GM19463 (cell line): ENCODE data around the gene MICB.
"Not testable (repeated sequence)": the region's sequence is repeated elsewhere in the genome, so short reads cannot be mapped to it uniquely, and the experiment has no call there.

Experiments used
- ATAC-seq: cut with Tn5 transposase; IDR thresholded peaks from one replicate; pipeline ENCODE4 v1.9.1; 2021; ENCODE audit warnings: mild to moderate bottlenecking, moderate library complexity; ENCODE audit not compliant: unreplicated experiment

The MICB gene

DNA sequence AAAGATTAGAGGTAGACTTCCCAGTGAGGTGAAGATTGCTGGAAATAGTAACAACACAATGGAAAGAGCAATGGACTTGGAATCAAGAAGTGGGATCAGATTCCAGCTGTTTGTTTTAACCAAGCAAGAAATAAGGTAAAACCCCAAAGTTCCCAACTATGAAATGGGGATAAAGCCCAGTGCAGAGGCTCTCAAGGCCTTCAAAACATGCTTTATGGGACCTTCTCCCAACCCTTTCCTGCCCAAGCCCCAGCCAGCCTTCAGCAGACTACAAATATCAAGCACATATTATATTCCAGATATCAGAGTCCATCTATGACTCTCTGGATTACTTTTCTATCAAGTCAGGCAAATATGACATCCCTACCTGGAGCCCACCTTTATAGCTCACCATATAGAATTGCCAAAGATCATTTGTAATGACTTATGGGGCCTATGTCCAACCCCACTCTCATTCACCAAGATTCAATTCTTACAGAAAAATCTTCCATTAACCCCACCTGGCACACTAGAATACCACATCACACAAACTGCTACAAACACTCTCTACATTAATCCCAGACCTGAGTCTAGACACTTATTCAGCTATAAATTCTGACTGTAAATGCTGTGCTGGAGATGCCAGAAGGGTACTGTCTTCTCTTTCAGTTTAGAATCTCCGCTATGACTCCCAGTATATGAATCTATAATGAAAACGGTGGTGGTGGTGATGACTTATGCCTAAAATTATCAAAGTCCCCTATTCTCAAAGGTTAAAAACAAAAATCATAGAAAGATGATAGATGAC is 37.8 kb downstream of the MICB start:
- ATAC-seq, result no peak

DNA sequence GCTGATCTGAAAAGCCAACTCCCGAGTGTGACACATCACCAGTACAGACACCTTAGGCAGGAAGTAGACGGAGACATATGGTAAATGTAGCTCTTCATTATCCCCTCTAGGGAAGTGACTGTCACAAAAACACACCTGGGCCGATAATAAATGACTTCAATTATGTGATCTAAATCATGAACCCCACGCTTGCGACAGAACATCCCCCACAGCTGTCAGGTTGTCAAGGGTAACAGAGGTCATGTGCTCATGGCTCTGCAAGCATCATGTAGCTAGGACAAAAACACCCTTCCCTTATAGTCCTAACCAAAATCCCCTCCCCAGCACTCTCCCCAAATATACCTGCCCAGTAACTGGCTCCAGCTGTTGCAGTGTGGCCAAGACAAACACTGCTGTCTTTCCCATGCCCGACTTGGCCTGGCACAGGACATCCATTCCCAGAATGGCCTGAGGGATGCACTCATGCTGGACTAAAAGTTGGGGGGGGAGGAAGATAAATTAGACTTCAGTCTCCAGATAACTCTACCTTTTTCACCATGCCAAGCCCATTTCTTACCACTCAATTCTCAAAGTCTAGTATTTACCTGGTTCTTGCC is 41.0 kb downstream of the MICB start:
- no peak for ATAC-seq

DNA sequence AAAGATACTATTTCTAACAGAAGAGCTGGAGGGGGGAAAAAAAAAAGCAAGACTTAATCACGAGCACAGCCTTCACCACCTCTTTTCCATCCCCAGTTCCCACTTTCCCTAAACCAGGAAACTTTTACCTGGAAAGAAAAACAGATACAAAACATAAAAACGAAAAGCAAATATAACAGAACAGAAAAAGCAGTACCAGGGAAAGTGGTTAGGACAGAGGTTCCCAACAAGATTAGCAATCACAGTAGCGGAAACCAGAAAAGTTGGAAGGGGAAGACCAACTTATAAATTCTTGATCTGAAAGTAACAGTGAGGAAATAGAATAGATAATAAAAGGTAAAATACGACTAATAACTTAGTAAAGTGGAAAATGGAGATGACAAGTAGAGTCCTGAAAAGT is 42.7 kb downstream of the MICB start:
- ATAC-seq, result no peak

DNA sequence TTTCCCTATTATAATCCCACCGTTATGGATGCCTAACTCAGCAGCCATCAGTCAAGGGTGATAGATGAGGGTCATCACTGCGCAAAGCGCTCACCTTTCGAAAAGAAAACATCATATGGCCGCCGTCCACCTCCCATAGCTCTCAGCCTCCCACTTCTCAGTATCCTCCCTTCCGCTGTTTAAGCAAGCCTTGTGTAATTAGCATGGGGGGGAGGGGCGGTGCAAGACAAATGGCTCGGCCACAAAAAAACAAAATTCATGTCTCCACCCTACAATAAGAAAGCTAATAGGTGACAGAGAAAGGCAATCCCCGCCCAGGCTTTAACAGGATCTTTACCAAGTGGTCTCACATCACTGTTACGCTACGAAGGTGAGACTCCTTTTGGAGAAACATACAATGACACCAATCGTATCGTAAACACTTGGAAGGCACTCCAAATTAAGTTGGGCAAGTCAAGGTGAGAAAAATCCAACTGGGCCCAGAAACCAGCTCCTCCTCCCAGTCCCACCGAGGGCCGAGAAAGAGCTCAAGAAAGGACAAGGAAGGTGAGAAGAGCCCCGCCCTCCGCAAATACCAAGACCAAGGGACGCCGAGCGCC is 43.2 kb downstream of the MICB start:
- no peak for ATAC-seq

DNA sequence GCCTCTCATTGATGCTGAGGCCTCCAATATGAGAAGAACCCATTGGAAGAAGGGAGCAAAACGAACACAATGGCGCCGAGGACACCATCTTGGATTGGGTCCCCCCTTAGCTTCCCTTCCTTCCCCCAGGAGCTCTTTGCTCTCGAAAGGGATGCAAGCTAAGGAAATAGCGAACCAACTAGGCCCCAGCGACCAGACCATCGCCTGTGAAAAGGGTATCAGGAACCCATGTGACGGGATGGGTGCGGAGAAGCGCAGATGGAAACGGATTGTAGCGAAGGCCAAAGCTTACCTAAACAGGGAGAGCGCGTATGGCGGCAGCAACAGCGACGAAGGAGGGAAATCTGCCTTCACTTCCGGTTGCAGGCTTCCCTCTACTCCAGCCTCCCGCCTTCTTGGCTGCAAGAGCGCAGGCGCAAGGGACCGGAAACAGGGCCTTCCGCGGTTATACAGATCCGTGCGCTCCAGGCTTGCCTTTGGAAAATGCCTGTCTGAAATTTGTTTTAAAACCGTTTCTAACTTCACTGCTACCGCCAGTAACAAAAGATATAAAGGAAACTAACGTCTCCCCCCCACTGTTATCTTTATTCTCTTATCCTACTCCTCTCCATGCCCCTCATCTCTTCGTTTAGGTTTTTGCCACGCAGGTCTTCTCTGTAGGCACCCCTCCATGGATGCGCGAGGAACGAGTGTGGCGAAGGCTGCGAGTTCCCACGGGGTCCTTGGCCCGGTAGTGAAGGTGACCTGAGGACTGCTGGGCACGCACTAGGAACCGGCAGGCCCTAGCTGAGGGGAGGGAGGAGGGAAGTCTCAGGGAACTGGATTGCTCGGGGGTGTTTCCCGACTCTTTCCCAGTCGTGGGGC is 43.9 kb downstream of the MICB start, which contains the start of gene DDX39B:
Gene DDX39B, minus strand, starts transcription at position 346 of the 864 bp plus-strand sequence. CDS start 1,471 bp downstream, outside the sequence.
- ATAC-seq, result peak; percentile 68

DNA sequence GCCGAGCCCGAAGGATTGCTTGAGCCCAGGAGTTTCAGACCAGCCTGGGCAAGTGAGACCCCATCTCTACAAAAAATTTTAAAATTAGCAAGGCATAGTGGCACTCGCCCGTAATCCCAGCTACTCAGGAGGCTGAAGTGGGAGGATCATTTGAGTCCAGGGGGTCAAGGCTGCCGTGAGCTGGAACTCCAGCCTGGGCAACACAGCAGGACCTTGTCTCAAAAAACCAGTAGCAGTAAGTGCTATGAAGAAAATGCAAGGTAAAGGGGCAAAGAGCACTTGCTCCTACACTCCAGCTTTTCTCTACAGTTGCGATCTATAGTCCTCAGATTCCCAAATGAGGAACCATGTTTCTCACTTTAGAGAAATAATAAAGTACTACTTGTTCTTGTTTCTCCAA is 45.7 kb downstream of the MICB start:
- ATAC-seq, result no peak

DNA sequence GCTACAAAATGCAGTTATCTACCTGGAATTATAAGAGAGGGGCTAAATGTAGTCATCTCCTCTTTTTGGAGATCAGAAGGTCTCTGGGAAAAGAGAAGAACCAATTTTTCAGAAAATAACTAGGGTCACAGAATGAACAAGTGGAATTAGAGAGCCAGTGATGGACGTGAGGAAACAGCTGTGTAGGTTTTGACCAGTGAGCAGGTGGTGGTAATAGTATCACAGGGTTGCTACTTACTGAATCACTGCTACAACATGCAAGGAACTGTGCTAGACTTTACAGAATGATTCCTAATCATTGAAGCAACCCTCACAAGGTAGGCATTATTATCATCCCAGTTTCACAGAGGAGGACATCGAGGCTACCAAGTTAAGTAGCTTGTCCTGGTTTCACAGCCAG is 46.7 kb downstream of the MICB start:
- ATAC-seq, result no peak

DNA sequence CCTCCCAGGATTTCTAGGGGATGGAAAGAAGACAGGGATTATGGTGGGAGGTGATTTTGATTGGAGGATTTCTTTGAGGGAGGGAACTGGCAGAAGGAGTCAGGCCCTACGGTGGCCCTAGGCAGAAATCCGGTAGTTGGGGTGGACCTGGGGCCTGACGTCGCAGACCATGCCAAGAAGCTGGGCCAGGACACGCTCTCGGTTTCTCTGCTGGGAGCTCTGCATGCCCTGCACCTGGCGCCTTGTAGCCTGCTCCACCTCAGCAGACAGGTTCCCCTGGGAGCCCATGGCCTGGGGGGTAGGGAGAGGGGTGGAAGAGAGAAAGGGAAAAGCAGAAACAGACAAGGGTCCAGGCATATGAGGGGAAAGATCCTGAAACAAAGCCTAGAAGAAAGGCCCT is 47.3 kb downstream of the MICB start:
- no peak for ATAC-seq

DNA sequence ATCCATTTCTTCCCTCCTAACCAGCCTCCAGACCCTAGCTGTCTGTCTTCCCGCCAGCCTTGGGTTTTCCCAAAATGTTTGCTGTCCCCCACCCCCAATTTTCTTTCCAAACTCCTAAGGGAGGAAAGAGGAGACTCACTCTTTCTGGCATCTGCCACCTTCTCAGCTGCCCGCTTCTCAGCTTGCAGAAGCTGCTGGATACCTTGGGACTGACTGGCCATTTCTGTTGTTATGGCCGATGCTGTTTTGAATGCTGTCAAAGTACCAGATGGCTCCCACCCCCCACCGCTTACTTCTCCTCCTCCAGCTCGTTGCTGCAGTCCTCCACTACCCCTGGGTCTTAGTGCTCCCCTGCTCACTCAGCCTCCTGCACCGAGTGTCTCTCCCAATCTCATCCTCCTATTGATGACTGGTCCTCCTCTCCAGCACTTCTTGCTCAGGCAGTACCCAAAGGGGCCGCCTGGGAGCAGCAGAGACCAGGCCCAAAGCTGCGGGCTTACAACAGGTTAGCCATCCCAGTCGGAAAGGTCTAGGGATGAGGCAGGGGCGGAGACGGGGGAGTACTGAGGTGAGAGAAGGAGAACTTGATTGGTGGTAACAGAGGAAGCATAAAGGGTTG is 48.5 kb downstream of the MICB start, which contains the start of gene ATP6V1G2:
Gene ATP6V1G2, minus strand, starts transcription at position 270 of the 619 bp plus-strand sequence. Its CDS starts 49 bp downstream, at position 221.
- ATAC-seq, result no peak

DNA sequence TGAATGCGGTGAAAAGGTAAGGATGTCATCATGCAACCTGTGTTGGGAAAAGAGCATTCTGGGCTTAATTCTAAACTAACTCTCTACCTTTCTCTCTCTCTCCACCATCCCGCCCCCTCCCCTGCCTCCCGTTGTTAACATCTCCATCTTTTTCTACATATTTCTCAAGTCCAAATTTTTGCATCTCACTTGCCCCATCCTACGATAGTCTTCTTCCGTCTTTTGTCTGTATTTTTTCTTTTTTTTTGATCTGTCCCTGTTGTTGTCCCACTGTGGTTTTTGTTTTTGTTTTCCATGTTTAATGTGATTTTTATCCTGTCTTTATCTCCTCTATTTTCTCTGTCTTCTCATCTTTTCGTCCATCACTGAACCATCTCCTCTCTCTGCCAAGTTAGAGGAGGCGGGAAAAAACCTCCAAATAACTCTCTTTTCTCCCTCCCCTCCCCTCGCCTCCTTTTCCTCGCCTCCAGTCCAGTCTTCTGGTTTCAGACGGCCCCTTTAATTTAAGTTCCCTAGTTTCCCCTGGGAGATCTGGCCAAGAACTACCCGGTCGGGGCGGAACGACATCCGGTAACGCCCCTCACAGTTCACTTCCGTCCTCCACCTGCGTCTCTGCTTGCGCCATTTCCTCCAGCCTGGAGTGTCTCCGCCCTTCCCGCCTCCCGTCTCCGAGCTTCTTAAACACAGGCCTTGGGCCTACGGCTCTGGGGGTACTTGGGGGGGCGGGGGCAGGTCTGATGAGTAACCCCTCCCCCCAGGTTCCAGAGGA is 49.2 kb downstream of the MICB start, which contains the start of gene NFKBIL1:
Gene NFKBIL1, plus strand, starts transcription at position 651 of the 769 bp plus-strand sequence. Its CDS starts 87 bp downstream, at position 738.
- peak; percentile 79 for ATAC-seq

DNA sequence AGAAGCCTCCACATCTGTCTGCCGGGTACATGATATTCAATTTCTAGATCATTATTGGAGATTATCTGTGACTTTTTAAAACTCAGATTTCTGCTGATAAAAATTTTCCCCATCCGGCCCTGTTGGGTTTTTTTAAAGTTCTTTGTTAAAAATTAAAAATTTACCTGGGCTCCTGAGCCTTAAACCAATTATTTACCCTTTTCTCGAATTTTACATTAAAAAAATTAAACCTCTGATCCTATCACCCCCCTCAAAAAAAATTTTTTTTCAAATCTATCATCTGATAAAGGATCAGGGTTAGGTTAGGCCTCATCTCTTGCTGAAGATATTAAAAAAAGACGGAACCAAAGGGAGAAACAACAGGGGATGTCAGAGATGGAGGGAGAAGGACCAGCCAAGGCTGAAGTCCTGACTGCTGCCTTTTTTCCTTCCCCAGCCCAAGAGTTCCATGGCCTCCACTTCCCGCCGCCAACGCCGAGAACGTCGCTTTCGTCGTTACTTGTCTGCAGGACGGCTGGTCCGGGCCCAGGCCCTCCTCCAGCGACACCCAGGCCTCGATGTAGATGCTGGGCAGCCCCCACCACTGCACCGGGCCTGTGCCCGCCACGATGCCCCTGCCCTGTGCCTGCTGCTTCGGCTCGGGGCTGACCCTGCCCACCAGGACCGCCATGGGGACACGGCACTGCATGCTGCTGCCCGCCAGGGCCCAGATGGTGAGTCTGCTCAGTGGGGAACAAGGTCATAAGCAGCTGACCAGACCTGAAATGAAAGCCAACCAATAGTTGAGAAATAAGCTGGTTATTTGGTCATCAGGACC is 50.0 kb downstream of the MICB start:
- no peak for ATAC-seq

DNA sequence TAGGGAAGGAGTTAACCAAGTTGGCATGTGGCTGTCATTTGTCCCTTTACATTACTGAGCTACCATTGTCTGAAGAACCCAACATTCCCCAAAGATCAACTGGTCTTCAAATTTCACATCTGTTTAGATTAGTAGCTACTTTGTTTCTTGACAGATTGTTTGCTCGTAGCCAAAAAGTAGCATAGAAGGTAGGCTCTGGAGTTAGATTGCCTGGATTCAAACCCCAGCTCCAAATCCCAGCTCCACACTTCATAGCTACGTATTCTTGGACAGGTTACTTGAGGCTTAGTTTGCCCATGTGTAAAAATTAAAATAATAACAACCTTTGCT is 50.6 kb downstream of the MICB start:
- no peak for ATAC-seq

DNA sequence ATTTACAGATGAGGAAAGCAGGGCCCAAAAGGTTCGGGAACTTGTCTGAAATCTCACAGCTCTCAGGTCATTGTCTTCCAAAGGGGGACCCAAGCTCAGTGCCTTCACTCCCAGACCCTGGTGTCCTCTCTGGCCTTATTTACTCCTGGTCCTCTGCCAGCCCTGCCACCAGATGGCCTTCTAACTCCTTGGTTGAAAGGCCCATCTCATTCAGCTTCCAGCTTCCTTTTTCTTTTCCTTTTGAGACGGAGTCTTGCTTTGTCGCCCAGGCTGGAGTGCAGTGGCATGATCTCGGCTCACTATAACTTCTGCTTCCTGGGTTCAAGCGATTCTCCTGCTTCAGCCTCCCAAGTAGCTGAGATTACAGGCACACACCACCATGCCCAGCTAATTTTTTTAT is 53.4 kb downstream of the MICB start:
- ATAC-seq, result not testable (repeated sequence)

DNA sequence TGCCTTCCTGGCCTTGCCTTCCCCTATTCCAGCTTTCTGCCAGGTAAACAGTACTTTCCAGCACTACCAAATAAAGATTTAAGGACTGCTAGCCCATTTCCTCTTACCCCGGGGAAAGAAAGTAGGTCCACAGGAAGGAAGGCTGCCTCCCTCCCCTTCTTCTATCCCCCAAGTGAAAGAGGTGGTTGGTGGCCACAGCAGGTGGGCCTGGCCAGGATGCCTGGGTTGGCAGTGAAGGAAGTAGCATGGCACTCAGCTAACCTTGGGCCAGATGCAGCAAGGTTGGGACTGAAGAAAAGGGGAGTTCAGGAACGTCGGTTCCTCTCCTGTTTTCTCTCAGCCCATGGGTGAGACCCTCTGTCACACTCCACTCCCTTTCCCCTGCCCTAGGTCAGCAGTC is 58.4 kb downstream of the MICB start:
- no peak for ATAC-seq

DNA sequence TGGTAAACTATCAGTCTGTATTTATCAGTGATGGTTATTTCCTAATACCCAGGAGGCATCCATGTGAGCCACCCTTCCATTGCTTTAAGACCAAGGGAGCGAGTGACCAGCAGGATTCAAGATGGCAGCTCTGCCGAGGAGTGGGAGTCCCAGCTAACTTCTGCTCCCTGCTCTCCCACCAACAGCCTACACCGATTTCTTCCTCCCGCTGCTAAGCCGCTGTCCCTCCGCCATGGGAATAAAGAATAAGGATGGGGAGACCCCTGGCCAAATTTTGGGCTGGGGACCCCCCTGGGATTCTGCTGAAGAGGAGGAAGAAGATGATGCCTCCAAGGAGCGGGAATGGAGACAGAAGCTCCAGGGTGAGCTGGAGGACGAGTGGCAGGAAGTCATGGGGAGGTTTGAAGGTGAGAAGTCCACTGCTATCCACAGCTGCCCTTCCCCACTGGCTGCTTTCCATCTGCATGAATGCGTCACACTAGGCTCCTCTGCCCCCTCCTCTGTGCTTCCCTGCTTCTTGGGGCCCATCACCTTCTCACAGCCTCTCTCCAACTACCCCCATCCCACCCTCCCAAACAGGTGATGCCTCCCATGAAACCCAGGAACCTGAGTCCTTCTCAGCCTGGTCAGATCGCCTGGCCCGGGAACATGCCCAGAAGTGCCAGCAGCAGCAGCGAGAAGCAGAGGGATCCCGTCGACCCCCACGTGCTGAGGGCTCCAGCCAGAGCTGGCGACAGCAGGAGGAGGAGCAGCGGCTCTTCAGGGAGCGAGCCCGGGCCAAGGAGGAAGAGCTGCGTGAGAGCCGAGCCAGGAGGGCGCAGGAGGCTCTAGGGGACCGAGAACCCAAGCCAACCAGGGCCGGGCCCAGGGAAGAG is 59.7 kb downstream of the MICB start:
- no peak for ATAC-seq

DNA sequence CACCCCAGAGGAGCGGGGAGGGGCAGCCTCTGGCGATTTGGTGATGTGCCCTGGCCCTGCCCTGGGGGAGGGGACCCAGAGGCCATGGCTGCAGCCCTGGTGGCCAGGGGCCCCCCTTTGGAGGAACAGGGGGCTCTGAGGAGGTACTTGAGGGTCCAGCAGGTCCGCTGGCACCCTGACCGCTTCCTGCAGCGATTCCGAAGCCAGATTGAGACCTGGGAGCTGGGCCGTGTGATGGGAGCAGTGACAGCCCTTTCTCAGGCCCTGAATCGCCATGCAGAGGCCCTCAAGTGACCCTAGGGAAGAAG is 60.3 kb downstream of the MICB start:
- ATAC-seq, result no peak

DNA sequence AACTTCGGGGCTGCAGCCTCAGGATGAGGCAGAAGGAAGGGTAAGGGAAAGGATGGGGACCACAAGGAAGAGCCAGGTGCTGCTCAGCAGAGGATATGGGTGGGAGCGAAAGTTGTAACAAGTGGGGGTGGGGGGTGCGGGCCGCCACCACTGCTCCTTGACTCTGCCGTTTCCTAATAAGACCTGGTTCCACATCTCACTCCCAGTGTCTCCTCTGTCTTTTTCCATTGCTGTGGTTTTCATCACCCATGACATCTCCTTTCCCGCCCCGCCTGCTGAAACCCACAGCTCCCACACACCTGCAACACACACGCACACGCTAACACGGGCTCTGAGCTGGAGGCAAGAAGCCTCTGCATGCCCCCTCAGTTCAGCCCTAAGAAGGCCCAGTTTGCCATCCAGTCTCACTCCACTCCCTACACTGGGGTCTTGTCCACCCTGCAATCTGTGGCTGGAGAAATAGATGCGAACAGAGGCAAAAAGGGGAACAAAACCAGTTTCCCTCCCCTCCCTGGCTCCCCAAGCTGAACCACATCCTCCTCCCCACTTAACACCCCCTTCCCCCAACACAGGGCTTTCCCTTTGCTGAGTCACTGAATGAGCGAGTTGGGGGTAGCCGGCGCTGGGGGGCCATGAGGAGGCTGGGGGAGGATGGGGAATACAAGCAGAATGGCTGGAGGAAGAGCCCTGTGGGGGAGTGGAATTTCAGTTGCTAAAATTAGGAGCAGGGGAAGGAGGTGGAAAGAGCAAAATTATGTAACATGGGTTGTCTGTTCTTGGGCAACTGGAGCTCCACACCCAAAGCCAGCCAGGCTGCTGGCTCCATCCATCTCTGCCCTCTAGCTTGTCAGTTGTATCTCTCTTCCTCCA is 60.9 kb downstream of the MICB start:
- ATAC-seq, result no peak
